Thoracic aorta (tissue), 2 donors: ENCODE measurements around the gene TFG. TPM values are rescaled to one million over a fixed set of nuclear protein-coding genes. Genes with fewer than 3 reads are reported as not detected.

Source experiments
- ATAC-seq: fragments of 150-250 bp; one replicate; pipeline ENCODE4 v1.8.0; 2017; ENCODE audit warnings: low read depth; ENCODE audit not compliant: insufficient number of reproducible peaks, low FRiP score
- DNase-seq: peaks from one replicate; pipeline ENCODE4 v3.0.0-alpha.2; 2020; ENCODE audit warnings: low spot score
- H3K27ac ChIP-seq, 2 donors: fragments of 200-600 bp; sonication (generic); 1 replicate in 1 of 2; 2 replicates in 1 of 2; pipeline ENCODE4 v1.5.1; 2016; ENCODE audit warnings: mild to moderate bottlenecking in 2 of 2, moderate library complexity in 2 of 2
- H3K27me3 ChIP-seq: fragments of 200-600 bp; sonication (generic); replicated peaks from 2 replicates; pipeline ENCODE4 v1.6.0; 2016; ENCODE audit warnings: mild to moderate bottlenecking; ENCODE audit not compliant: insufficient read depth
- H3K36me3 ChIP-seq: fragments of 200-600 bp; sonication (generic); one replicate; pipeline ENCODE4 v1.5.1; 2016
- H3K4me1 ChIP-seq, 2 donors: fragments of 200-600 bp; sonication (generic); 1 replicate in 1 of 2; 2 replicates in 1 of 2; pipeline versions ENCODE4 v1.5.1 to v1.6.0; 2016; ENCODE audit warnings: low read depth in 2 of 2, mild to moderate bottlenecking in 1 of 2; ENCODE audit not compliant: control insufficient read depth in 1 of 2
- H3K4me3 ChIP-seq: fragments of 200-600 bp; sonication (generic); 2 replicates; pipeline ENCODE4 v1.5.1; 2016; ENCODE audit warnings: mild to moderate bottlenecking
- H3K9me3 ChIP-seq: fragments of 200-600 bp; sonication (generic); 2 replicates; pipeline ENCODE4 v1.5.1; 2016
- total RNA-seq, 2 donors: library from RNA; depleted of rRNA; stranded (reverse); fragments of >200 nt; gene quantifications; one replicate each; pipeline versions ENCODE4 v1.1.0 to v1.2.3, GENCODE V29; 2016
- TF ChIP-seq, protein P1 (sequence below): fragments of 200-600 bp; sonication (generic); IDR thresholded peaks from one replicate; pipeline ENCODE4 v1.5.1; 2019; ENCODE audit warnings: antibody characterized with exemption

TFG gene
- total RNA-seq, 2 donors from 2014 or later, result 70.1 to 86.7 TPM

DNA sequence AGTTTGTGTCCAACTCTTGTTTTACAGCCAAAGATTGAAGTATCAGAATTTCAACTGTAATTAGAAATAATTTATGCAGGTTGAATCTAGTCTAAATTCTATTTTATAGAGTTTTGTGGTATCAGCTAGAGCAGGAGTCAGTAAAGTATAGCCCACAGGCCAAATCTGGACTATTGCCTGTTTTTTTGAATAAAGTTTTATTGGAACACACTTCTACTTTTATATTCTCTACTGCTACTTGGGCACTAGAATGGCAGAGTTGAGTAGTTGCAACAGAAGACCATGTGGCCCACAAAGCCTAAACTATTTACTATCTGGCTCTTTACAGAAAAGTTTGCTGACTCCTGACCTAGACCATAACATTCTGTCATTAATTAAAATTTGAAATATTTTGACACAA lies 36.3 kb downstream of the TFG start:
- Histone ChIP-seq H3K27me3 (no peaks in the 10 kb centered on the region), H3K36me3 (peaks cover 9% of the 10 kb centered on the region), H3K4me3 (no peak overlapping the region), H3K4me1 (peaks cover 13 to 16% of the 10 kb centered on the region in 2 donors), H3K27ac (peak overlapping the region; percentile 35 to 66), H3K9me3 (no peaks in the 10 kb centered on the region)
- TF ChIP-seq, protein P1, sequence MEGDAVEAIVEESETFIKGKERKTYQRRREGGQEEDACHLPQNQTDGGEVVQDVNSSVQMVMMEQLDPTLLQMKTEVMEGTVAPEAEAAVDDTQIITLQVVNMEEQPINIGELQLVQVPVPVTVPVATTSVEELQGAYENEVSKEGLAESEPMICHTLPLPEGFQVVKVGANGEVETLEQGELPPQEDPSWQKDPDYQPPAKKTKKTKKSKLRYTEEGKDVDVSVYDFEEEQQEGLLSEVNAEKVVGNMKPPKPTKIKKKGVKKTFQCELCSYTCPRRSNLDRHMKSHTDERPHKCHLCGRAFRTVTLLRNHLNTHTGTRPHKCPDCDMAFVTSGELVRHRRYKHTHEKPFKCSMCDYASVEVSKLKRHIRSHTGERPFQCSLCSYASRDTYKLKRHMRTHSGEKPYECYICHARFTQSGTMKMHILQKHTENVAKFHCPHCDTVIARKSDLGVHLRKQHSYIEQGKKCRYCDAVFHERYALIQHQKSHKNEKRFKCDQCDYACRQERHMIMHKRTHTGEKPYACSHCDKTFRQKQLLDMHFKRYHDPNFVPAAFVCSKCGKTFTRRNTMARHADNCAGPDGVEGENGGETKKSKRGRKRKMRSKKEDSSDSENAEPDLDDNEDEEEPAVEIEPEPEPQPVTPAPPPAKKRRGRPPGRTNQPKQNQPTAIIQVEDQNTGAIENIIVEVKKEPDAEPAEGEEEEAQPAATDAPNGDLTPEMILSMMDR, result no peak
- no peak for ATAC-seq
- DNase-seq, result no peak

DNA sequence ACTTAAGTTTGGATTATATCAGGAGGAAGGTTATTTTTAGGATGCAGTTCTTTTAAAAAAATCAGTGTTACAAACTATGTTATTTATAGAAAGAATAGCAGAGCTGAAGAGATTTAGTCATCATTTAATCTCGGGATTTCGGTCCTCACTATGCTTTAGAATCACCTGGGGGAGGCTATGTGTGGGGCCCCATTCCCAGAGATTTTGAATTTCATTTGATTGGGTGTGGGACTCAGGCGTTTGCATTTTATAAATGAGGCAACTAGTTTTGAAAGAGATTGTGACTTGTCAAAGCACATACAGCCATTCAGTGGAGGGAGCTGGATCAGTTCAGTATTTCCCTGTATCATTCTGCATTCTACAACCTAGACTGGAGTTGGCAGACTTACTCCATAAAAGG lies 36.8 kb downstream of the TFG start:
- TF ChIP-seq, protein P1, result no peak
- no peaks in the 10 kb centered on the region for H3K27me3 ChIP-seq
- no peak overlapping the region for H3K4me3 ChIP-seq
- no peaks in the 10 kb centered on the region for H3K9me3 ChIP-seq
- H3K4me1 ChIP-seq, result peaks cover 13 to 16% of the 10 kb centered on the region in 2 donors
- ATAC-seq (no peak), DNase-seq (no peak)
- H3K27ac ChIP-seq, result peak overlapping the region in 1 of 2 donors; percentile 66
- H3K36me3 ChIP-seq, result peaks cover 9% of the 10 kb centered on the region

DNA sequence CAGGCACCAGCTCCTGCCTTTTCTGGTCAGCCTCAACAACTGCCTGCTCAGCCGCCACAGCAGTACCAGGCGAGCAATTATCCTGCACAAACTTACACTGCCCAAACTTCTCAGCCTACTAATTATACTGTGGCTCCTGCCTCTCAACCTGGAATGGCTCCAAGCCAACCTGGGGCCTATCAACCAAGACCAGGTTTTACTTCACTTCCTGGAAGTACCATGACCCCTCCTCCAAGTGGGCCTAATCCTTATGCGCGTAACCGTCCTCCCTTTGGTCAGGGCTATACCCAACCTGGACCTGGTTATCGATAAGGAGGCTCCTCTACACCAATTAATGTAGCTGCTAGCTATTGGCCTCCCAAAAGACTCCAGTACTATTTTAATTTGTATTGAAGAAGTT lies 38.9 kb downstream of the TFG start:
- Histone ChIP-seq H3K36me3 (peaks cover 8% of the 10 kb centered on the region), H3K4me3 (no peak overlapping the region), H3K9me3 (no peaks in the 10 kb centered on the region), H3K27ac (no peak overlapping the region), H3K4me1 (peaks cover 13 to 16% of the 10 kb centered on the region in 2 donors), H3K27me3 (no peaks in the 10 kb centered on the region)
- ATAC-seq, result no peak
- no peak for DNase-seq
- TF ChIP-seq, protein P1, result no peak

DNA sequence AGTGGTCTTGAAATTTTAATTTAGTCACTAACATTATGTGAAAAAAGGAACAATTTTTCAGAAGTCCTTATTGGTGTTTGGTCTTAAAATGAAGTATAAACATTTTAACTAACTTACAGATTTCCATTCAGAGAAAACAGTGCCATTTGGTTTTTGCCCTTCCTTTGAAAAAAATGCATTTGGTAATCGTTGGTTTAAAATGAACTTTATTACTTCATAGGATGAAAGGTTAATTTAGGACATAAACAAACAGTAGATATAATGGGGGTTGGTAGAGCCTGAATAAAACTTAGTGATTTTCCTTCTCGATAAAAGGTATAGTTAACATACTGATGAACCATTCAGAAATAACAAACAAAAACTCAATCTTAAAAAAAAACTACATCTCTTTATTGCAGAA lies 39.7 kb downstream of the TFG start:
- Histone ChIP-seq H3K36me3 (peaks cover 8% of the 10 kb centered on the region), H3K27me3 (no peaks in the 10 kb centered on the region), H3K4me3 (no peak overlapping the region), H3K27ac (no peak overlapping the region), H3K9me3 (no peaks in the 10 kb centered on the region), H3K4me1 (peaks cover 13 to 24% of the 10 kb centered on the region in 2 donors)
- no peak for ATAC-seq
- DNase-seq, result no peak
- TF ChIP-seq, protein P1, result no peak

DNA sequence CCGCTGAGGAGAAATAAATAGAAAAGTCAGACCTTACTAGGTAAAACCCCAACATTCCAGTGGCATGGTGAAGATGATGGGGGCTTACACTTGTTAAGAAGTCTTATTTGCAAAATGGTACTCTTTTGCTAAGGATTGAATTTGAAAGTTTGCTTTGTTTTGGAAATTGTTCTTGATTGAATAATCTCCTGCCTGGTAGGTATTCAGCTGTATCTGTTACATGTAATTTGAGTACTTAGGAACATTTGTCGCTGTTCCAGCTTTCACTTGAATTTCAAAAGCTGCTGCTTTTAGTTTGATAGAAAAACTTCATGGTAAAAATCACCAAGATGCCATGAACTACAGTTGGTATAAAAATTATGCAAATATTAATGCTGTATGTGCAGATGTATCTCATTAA lies 44.6 kb downstream of the TFG start:
- H3K27me3 ChIP-seq, result no peaks in the 10 kb centered on the region
- H3K36me3 ChIP-seq, result peaks cover 8% of the 10 kb centered on the region
- H3K4me1 ChIP-seq, result peaks cover 0 to 40% of the 10 kb centered on the region in 2 donors
- H3K27ac ChIP-seq, result no peak overlapping the region
- TF ChIP-seq, protein P1, result no peak
- H3K9me3 ChIP-seq, result no peaks in the 10 kb centered on the region
- ATAC-seq, result no peak
- no peak for DNase-seq
- no peak overlapping the region for H3K4me3 ChIP-seq
